Measurements from ENCODE around the gene PPIP5K2. TPM values are rescaled to one million over a fixed set of nuclear protein-coding genes. Genes with fewer than 3 reads are reported as not detected.

PPIP5K2 gene
- total and polyA plus RNA-seq, 2 of the 8 experiments (the other 6 are each of a cell fraction or from before 2014, with no cell fraction given) = 14.8 to 46.6 TPM

DNA sequence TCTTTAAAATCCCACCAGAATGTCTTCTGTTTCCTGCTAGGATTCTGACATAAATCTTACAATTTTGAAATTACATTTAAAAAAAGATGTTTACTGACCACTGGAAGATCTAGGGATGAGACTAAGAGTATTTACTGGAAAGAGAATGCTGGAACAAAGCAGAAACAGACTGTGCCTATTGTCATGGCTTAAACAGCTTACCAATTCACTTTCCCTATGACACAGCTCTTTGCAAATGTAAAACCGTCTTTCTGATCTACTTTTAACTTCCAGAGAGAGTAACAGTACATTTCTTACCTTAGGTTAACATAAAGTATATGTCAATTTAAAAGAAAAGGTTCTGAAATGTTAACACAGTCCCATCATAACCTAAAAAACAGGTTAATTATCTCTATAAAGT, 10.8 kb upstream of the PPIP5K2 start:
- H3K36me3 ChIP-seq (ENCODE audit: control insufficient read depth in 2 of 4, insufficient read depth in 4 of 4, low read length in 3 of 4) = no peaks in the 10 kb centered on the region
- H2AFZ ChIP-seq (ENCODE audit: low read length) = no peak overlapping the region
- no peak overlapping the region for H4K5ac ChIP-seq (ENCODE audit: insufficient read length, low read depth, low read length)
- no peak overlapping the region for H2AK5ac ChIP-seq (ENCODE audit: low read depth, low read length)
- H4K91ac ChIP-seq (replicated peaks; ENCODE audit: insufficient read length, low read length) = no peak overlapping the region
- H2BK5ac ChIP-seq (ENCODE audit: low read depth, low read length) = no peak overlapping the region
- WGBS, 2 experiments (ENCODE audit: extremely low coverage in 1 of 2, insufficient coverage in 1 of 2, insufficient read length in 1 of 2, insufficient replicate concordance in 2 of 2, low coverage in 1 of 2, low lambda C conversion rate in 2 of 2, missing lambda C conversion rate in 1 of 2) = 46% methylated on average over 1 of the region's 1 CpG; no CpG with 5 or more reads in 1 of the 2 experiments
- CTCF ChIA-PET (ENCODE audit: partially characterized antibody) = interaction anchor here (1.1 kb wide), 1 partner anchor 78 kb away, joined by 4 read pairs; no protein-coding TSS in a partner anchor
- no peak overlapping the region for H3K23ac ChIP-seq (ENCODE audit: insufficient read length)
- H3K4me3 ChIP-seq (ENCODE audit: extremely low read depth in 1 of 4, insufficient read depth in 2 of 4, low read depth in 3 of 4, low read length in 4 of 4) = no peak overlapping the region
- no peak overlapping the region for H3K18ac ChIP-seq (ENCODE audit: extremely low read depth, low read length)
- no peaks in the 10 kb centered on the region for H3K4me1 ChIP-seq (replicated peaks in 1 of 4; ENCODE audit: control insufficient read depth in 3 of 4, insufficient read depth in 4 of 4, low read length in 3 of 4)
- H3K9ac ChIP-seq (replicated peaks in 1 of 4; ENCODE audit: extremely low read depth in 1 of 4, low read depth in 3 of 4, low read length in 3 of 4) = no peak overlapping the region
- no peaks in the 10 kb centered on the region for H3K9me3 ChIP-seq (ENCODE audit: insufficient read depth in 2 of 2, low read depth in 1 of 2, low read length in 1 of 2)
- H3K4me2 ChIP-seq (ENCODE audit: insufficient read depth in 1 of 2, low read depth in 2 of 2, low read length in 2 of 2) = no peak overlapping the region
- H3K27me3 ChIP-seq (replicated peaks in 1 of 4; ENCODE audit: control insufficient read depth in 3 of 4, extremely low read depth in 1 of 4, insufficient read depth in 3 of 4, low read length in 3 of 4) = no peaks in the 10 kb centered on the region
- H4K20me1 ChIP-seq (replicated peaks in 1 of 2; ENCODE audit: control insufficient read depth in 1 of 2, insufficient read depth in 2 of 2, low read length in 2 of 2) = no peaks in the 10 kb centered on the region
- no peaks in the 10 kb centered on the region for H3K79me1 ChIP-seq (ENCODE audit: low read depth, low read length)
- no peak for DNase-seq (ENCODE audit: low read depth in 1 of 2, low spot score in 2 of 2)
- no peak overlapping the region for H2BK12ac ChIP-seq (ENCODE audit: low read depth, low read length)
- H4K8ac ChIP-seq (ENCODE audit: extremely low read depth, insufficient read depth, low read length) = no peak overlapping the region
- no peak overlapping the region for H2BK15ac ChIP-seq (ENCODE audit: low read length)
- no peak overlapping the region for H2BK120ac ChIP-seq (replicated peaks; ENCODE audit: low read depth, low read length)
- TF ChIP-seq TEAD4 (IDR thresholded peaks at IDR 0.05; ENCODE audit: low read depth, low read length) = no peak
- no peak for TF ChIP-seq EZH2 (IDR thresholded peaks at IDR 0.05; ENCODE audit: low read depth, low read length, severe bottlenecking)
- peaks cover 0 to 13% of the 10 kb centered on the region in 2 experiments; a peak in 2 of 4 replicates for H3K79me2 ChIP-seq (ENCODE audit: control insufficient read depth in 1 of 2, insufficient read depth in 2 of 2, low read length in 2 of 2)
- no peak overlapping the region for H3K27ac ChIP-seq (ENCODE audit: low read depth, low read length)
- no peak overlapping the region for H3K14ac ChIP-seq (ENCODE audit: insufficient read length)
- no peak for FAIRE-seq
- H2BK20ac ChIP-seq (ENCODE audit: low read length) = no peak overlapping the region
- H3K23me2 ChIP-seq (ENCODE audit: low read depth, low read length) = no peaks in the 10 kb centered on the region
- no peak overlapping the region for H3K56ac ChIP-seq (replicated peaks; ENCODE audit: insufficient read length, low read depth, low read length)
- no peak overlapping the region for H3K4ac ChIP-seq (replicated peaks; ENCODE audit: insufficient read length, low read depth, low read length)
- POLR2A ChIA-PET (ENCODE audit: partially characterized antibody) = interaction anchor here (1.5 kb wide), 1 partner anchor 10 kb away, joined by 9 read pairs; the partner anchor contains the start of genes GIN1 and PPIP5K2

All from H1 (cell line).